GM21786 (cell line): ENCODE measurements around the gene PIP5K1B.

Experiments used
- ATAC-seq: cut with Tn5 transposase; IDR thresholded peaks from one replicate; pipeline ENCODE4 v1.9.1; 2021; ENCODE audit not compliant: unreplicated experiment

PIP5K1B gene

GRCh38 chr9:68805890-68806517 is 101.0 kb downstream of the PIP5K1B start:
- ATAC-seq: no peak

- ATAC-seq: no peak
Measured at GRCh38 chr9:68808338-68808890, 103.4 kb downstream of the PIP5K1B start.

GRCh38 chr9:68817079-68817875 is 112.2 kb downstream of the PIP5K1B start:
- no peak for ATAC-seq

GRCh38 chr9:68819065-68819464 is 114.0 kb downstream of the PIP5K1B start:
- ATAC-seq: no peak

- no peak for ATAC-seq
Measured at GRCh38 chr9:68821911-68822310, 116.9 kb downstream of the PIP5K1B start.

GRCh38 chr9:68822596-68823165 is 117.6 kb downstream of the PIP5K1B start:
- no peak for ATAC-seq

- ATAC-seq: no peak
Measured at GRCh38 chr9:68825762-68826472, 120.9 kb downstream of the PIP5K1B start.

- ATAC-seq: no peak
Measured at GRCh38 chr9:68827837-68828744, 123.1 kb downstream of the PIP5K1B start.

- ATAC-seq: no peak
Measured at GRCh38 chr9:68832101-68832500, 127.1 kb downstream of the PIP5K1B start.

GRCh38 chr9:68832861-68833518 is 128.0 kb downstream of the PIP5K1B start:
- no peak for ATAC-seq

- ATAC-seq: no peak
Measured at GRCh38 chr9:68834931-68835520, 130.0 kb downstream of the PIP5K1B start.

- ATAC-seq: no peak
Measured at GRCh38 chr9:68836788-68837187, 131.7 kb downstream of the PIP5K1B start.

- ATAC-seq: no peak
Measured at GRCh38 chr9:68838245-68838644, 133.2 kb downstream of the PIP5K1B start.

- ATAC-seq: no peak
Measured at GRCh38 chr9:68841276-68842052, 136.4 kb downstream of the PIP5K1B start.

- no peak for ATAC-seq
Measured at GRCh38 chr9:68842568-68842967, 137.5 kb downstream of the PIP5K1B start.

- no peak for ATAC-seq
Measured at GRCh38 chr9:68843239-68843638, 138.2 kb downstream of the PIP5K1B start.

GRCh38 chr9:68844157-68844556 is 139.1 kb downstream of the PIP5K1B start:
- ATAC-seq: no peak
